Neural cell (in vitro differentiated cells): ENCODE data around the gene KRTAP3-3.

Experiments used
- EP300 ChIP-seq: fragments of 450-650 bp; conservative IDR thresholded peaks from 2 replicates; pipeline ENCODE4 v1.6.1; 2014; ENCODE audit warnings: antibody characterized with exemption, mild to moderate bottlenecking, moderate library complexity; ENCODE audit not compliant: poor library complexity, severe bottlenecking
- EZH2 ChIP-seq: fragments of 200-600, 300-800 bp; shearing (Covaris generic), sonication (generic); IDR thresholded peaks from 2 replicates; pipeline ENCODE4 v1.6.1; 2014; ENCODE audit warnings: antibody characterized with exemption, low read length, borderline replicate concordance, mild to moderate bottlenecking; ENCODE audit not compliant: insufficient read depth, poor library complexity, severe bottlenecking
- MXI1 ChIP-seq: fragments of 450-650 bp; conservative IDR thresholded peaks from 2 replicates; pipeline ENCODE4 v1.6.1; 2014; ENCODE audit warnings: antibody characterized with exemption, mild to moderate bottlenecking; ENCODE audit not compliant: poor library complexity, severe bottlenecking
- POLR2AphosphoS5 ChIP-seq: IDR thresholded peaks from 2 replicates; pipeline ENCODE4 v1.6.1; 2012
- RAD21 ChIP-seq: fragments of 450-650 bp; conservative IDR thresholded peaks from 2 replicates; pipeline ENCODE4 v1.6.1; 2014; ENCODE audit warnings: antibody characterized with exemption, mild to moderate bottlenecking, moderate library complexity
- SMC3 ChIP-seq: fragments of 450-650 bp; conservative IDR thresholded peaks from 2 replicates; pipeline ENCODE4 v1.6.1; 2014; ENCODE audit warnings: antibody characterized with exemption, mild to moderate bottlenecking, moderate library complexity; ENCODE audit not compliant: poor library complexity
- TAF1 ChIP-seq: IDR thresholded peaks from 2 replicates; pipeline ENCODE4 v1.6.1; 2012; ENCODE audit warnings: low read depth
- TF ChIP-seq, protein P1 (sequence below): fragments of 450-650 bp; IDR thresholded peaks from 2 replicates; pipeline ENCODE4 v1.5.1; 2014; ENCODE audit warnings: antibody characterized with exemption, mild to moderate bottlenecking, moderate library complexity; ENCODE audit not compliant: poor library complexity, severe bottlenecking
- TF ChIP-seq, protein P2 (sequence below): IDR thresholded peaks from 2 replicates; pipeline ENCODE4 v1.6.1; 2012; ENCODE audit warnings: borderline replicate concordance

DNA sequence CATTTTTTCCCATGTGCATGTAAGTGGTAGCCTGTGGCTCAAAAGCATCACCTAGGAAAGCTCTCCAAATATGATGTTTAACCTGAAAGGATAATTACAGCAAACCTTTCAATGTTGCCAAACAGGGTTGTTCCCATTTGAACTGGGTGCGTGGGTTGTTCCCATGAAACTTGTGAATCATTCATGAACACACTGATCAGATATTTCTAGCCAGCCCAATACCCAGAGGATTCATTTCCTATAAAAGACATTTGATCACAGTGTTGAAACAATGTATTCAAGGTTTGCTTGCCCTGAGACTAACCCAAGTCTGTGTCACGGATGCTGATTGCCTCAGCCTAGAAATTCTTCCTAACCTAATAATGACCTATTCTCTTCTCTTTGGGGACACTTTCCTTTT, 40.1 kb downstream of the KRTAP3-3 start:
- TF ChIP-seq, protein P1, sequence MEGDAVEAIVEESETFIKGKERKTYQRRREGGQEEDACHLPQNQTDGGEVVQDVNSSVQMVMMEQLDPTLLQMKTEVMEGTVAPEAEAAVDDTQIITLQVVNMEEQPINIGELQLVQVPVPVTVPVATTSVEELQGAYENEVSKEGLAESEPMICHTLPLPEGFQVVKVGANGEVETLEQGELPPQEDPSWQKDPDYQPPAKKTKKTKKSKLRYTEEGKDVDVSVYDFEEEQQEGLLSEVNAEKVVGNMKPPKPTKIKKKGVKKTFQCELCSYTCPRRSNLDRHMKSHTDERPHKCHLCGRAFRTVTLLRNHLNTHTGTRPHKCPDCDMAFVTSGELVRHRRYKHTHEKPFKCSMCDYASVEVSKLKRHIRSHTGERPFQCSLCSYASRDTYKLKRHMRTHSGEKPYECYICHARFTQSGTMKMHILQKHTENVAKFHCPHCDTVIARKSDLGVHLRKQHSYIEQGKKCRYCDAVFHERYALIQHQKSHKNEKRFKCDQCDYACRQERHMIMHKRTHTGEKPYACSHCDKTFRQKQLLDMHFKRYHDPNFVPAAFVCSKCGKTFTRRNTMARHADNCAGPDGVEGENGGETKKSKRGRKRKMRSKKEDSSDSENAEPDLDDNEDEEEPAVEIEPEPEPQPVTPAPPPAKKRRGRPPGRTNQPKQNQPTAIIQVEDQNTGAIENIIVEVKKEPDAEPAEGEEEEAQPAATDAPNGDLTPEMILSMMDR: no peak
- TF ChIP-seq TAF1 (no peak), MXI1 (no peak), EZH2 (no peak), RAD21 (no peak), POLR2AphosphoS5 (no peak), EP300 (no peak), SMC3 (no peak)
- TF ChIP-seq, protein P2, sequence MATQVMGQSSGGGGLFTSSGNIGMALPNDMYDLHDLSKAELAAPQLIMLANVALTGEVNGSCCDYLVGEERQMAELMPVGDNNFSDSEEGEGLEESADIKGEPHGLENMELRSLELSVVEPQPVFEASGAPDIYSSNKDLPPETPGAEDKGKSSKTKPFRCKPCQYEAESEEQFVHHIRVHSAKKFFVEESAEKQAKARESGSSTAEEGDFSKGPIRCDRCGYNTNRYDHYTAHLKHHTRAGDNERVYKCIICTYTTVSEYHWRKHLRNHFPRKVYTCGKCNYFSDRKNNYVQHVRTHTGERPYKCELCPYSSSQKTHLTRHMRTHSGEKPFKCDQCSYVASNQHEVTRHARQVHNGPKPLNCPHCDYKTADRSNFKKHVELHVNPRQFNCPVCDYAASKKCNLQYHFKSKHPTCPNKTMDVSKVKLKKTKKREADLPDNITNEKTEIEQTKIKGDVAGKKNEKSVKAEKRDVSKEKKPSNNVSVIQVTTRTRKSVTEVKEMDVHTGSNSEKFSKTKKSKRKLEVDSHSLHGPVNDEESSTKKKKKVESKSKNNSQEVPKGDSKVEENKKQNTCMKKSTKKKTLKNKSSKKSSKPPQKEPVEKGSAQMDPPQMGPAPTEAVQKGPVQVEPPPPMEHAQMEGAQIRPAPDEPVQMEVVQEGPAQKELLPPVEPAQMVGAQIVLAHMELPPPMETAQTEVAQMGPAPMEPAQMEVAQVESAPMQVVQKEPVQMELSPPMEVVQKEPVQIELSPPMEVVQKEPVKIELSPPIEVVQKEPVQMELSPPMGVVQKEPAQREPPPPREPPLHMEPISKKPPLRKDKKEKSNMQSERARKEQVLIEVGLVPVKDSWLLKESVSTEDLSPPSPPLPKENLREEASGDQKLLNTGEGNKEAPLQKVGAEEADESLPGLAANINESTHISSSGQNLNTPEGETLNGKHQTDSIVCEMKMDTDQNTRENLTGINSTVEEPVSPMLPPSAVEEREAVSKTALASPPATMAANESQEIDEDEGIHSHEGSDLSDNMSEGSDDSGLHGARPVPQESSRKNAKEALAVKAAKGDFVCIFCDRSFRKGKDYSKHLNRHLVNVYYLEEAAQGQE: no peak
